K562 (cell line): ENCODE measurements around the gene TIMM44. TPM values are rescaled to one million over a fixed set of nuclear protein-coding genes. Genes with fewer than 3 reads are reported as not detected.

Experiments
- ATAC-seq: fragments of 200-7000 bp; cut with Tn5 transposase; 3 replicates; pipeline ENCODE4 v1.9.1; 2020; ENCODE audit warnings: moderate library complexity
- BruUV-seq: library from RNA; stranded (reverse); fragments of 400-500 nt; replicated peaks from 2 replicates; lab custom pipeline; 2021; lab: Mats Ljungman, UMichigan
- CTCF ChIA-PET: fragments of 300-600 bp; formaldehyde crosslinking; extraction: SDS; loops from one replicate; lab custom pipeline; 2021; ENCODE audit warnings: low intra/inter-chr PET ratio; lab: Yijun Ruan, JAX
- POLR2A ChIA-PET: fragments of 300-600, 350-650 bp; sonication (Branson Sonifier 250); formaldehyde crosslinking; extraction: SDS; loops from one replicate; lab custom pipeline; 2021; ENCODE audit warnings: antibody characterized with exemption, inconsistent platforms; lab: Yijun Ruan, JAX
- DNase-seq, 4 experiments: peaks; one replicate each; pipeline versions ENCODE4 v3.0.0 to v3.0.0-alpha.2; 2011 to 2018; ENCODE audit warnings: low spot score in 3 of 4, mixed read lengths in 3 of 4; ENCODE audit errors: extremely low read depth in 1 of 4
- FAIRE-seq: peaks from 2 replicates; lab custom pipeline; 2011; peaks lifted over from hg19 to GRCh38; lab: Jason Lieb, UNC
- H2AFZ ChIP-seq: 2 replicates; pipeline ENCODE4 v1.6.0; 2011; ENCODE audit warnings: low read depth, low read length, control low read depth, inconsistent platforms
- H3K27ac ChIP-seq: fragments of 200-600 bp; 3 replicates; pipeline ENCODE4 v1.8.0; 2011; ENCODE audit warnings: low read depth, mild to moderate bottlenecking, control low read depth, inconsistent platforms, low read length, moderate library complexity, mixed read lengths; ENCODE audit errors: extremely low read depth
- H3K27me3 ChIP-seq, 2 experiments: fragments of 300-600 bp in 1 of 2; 2 replicates in 1 of 2; 3 replicates in 1 of 2; pipeline versions ENCODE4 v1.6.0 to v1.8.0; 2011; ENCODE audit warnings: inconsistent platforms in 2 of 2, low read length in 2 of 2, mild to moderate bottlenecking in 1 of 2, mixed read lengths in 1 of 2, moderate library complexity in 1 of 2; ENCODE audit not compliant: control insufficient read depth in 2 of 2, insufficient read depth in 2 of 2
- H3K36me3 ChIP-seq: fragments of 300-600 bp; 3 replicates; pipeline ENCODE4 v1.8.0; 2011; ENCODE audit warnings: mild to moderate bottlenecking, low read length, inconsistent platforms; ENCODE audit not compliant: control insufficient read depth, insufficient read depth
- H3K4me1 ChIP-seq, 2 experiments: fragments of 200-600 bp in 1 of 2; replicated peaks in 1 of 2; 2 replicates in 1 of 2; 3 replicates in 1 of 2; pipeline versions ENCODE4 v1.5.1 to v1.8.0; 2011; ENCODE audit warnings: inconsistent platforms in 2 of 2, low read length in 2 of 2, mild to moderate bottlenecking in 1 of 2, mixed read lengths in 1 of 2, moderate library complexity in 1 of 2; ENCODE audit not compliant: control insufficient read depth in 2 of 2, insufficient read depth in 2 of 2
- H3K4me2 ChIP-seq: 2 replicates; pipeline ENCODE4 v1.6.1; 2011; ENCODE audit warnings: low read length, control low read depth, inconsistent platforms, mixed read lengths; ENCODE audit not compliant: insufficient read depth
- H3K4me3 ChIP-seq: fragments of 200-600 bp; sonication (generic), shearing (Covaris generic); 2 replicates; pipeline ENCODE4 v1.5.1; 2016; ENCODE audit warnings: control low read depth, inconsistent platforms
- H3K79me2 ChIP-seq: fragments of 200-600 bp; 3 replicates; pipeline ENCODE4 v1.8.0; 2011; ENCODE audit warnings: low read length, inconsistent platforms; ENCODE audit not compliant: control insufficient read depth, insufficient read depth
- H3K9ac ChIP-seq, 2 experiments: 2 replicates each; pipeline versions ENCODE4 v1.6.0 to v1.6.1; 2011; ENCODE audit warnings: low read depth in 2 of 2, low read length in 2 of 2, control low read depth in 1 of 2, inconsistent platforms in 1 of 2, mild to moderate bottlenecking in 1 of 2, mixed read lengths in 1 of 2; ENCODE audit not compliant: insufficient read depth in 1 of 2
- H3K9me1 ChIP-seq: one replicate; pipeline ENCODE4 v1.6.0; 2011; ENCODE audit warnings: inconsistent platforms, mild to moderate bottlenecking, low read length, moderate library complexity; ENCODE audit not compliant: control insufficient read depth, insufficient read depth
- H3K9me3 ChIP-seq: replicated peaks from 2 replicates; pipeline ENCODE4 v1.5.1; 2011; ENCODE audit warnings: low read depth, low read length, inconsistent platforms; ENCODE audit not compliant: control insufficient read depth, insufficient read depth
- H4K20me1 ChIP-seq: replicated peaks from 2 replicates; pipeline ENCODE4 v1.6.1; 2011; ENCODE audit warnings: low read length, inconsistent platforms, mixed read lengths; ENCODE audit not compliant: control insufficient read depth, insufficient read depth
- CEBPG ChIP-seq, 3 experiments: fragments of 200-800 bp in 1 of 3; sonication (Bioruptor generic) in 1 of 3; sonication (generic) in 1 of 3; formaldehyde crosslinking in 1 of 3; IDR thresholded peaks in 2 of 3; conservative IDR thresholded peaks in 1 of 3; 2 replicates each; pipeline versions ENCODE4 v1.6.1 to v1.8.0; 2016 to 2022; ENCODE audit warnings: missing compliant biosample characterization in 2 of 3, missing genetic modification characterization in 2 of 3, mild to moderate bottlenecking in 1 of 3, missing genetic modification reagents in 1 of 3
- EP400 ChIP-seq: fragments of 450-650 bp; IDR thresholded peaks from 2 replicates; pipeline ENCODE4 v1.6.1; 2017; ENCODE audit warnings: antibody characterized with exemption, mild to moderate bottlenecking, moderate library complexity
- HDAC6 ChIP-seq: IDR thresholded peaks from 2 replicates; pipeline ENCODE4 v1.6.1; 2012; ENCODE audit warnings: low read depth, mild to moderate bottlenecking, control low read depth, inconsistent platforms, low read length, moderate library complexity
- NCOR1 ChIP-seq: fragments of 450-650 bp; IDR thresholded peaks from 2 replicates; pipeline ENCODE4 v1.6.1; 2016; ENCODE audit warnings: mild to moderate bottlenecking, moderate library complexity
- NR2C1 ChIP-seq, 2 experiments: fragments of 450-650 bp; IDR thresholded peaks; 2 replicates each; pipeline ENCODE4 v1.6.1; 2017; ENCODE audit warnings: mild to moderate bottlenecking in 2 of 2, antibody characterized with exemption in 1 of 2, inconsistent platforms in 1 of 2, missing compliant biosample characterization in 1 of 2, missing genetic modification characterization in 1 of 2
- SREBF1 ChIP-seq: fragments of 150-350 bp; IDR thresholded peaks from 2 replicates; pipeline ENCODE4 v1.6.1; 2014; ENCODE audit warnings: antibody characterized with exemption, low read depth, low read length, borderline replicate concordance
- ZKSCAN1 ChIP-seq: fragments of 150-350 bp; IDR thresholded peaks from 2 replicates; pipeline ENCODE4 v1.6.1; 2016; ENCODE audit warnings: low read depth, low read length
- ZNF165 ChIP-seq: fragments of 250-450 bp; sonication (Bioruptor Pico); IDR thresholded peaks from 2 replicates; pipeline ENCODE4 v1.4.0; 2020; ENCODE audit warnings: borderline replicate concordance
- ZNF445 ChIP-seq: fragments of 250-450 bp; sonication (Bioruptor Pico); IDR thresholded peaks from 2 replicates; pipeline ENCODE4 v1.4.0; 2020; ENCODE audit warnings: low read depth, mild to moderate bottlenecking, moderate library complexity
- WGBS: fragments of 100-300 bp; shearing (Covaris generic); methylation state at CpG from one replicate; pipeline ENCODE4 v1.1.6; 2016; ENCODE audit warnings: low coverage, mixed read lengths; ENCODE audit not compliant: insufficient coverage; ENCODE audit errors: missing lambda C conversion rate; 5-methylcytosine and 5-hydroxymethylcytosine counted together
- in situ Hi-C: fragments of 300-500 bp; cut with MboI; formaldehyde crosslinking; loops from 4 replicates; pipeline ENCODE4 v1.15.0; 2018; ENCODE audit warnings: inconsistent platforms, mixed read lengths
- intact Hi-C: fragments of 100-400 bp; cut with micrococcal nuclease; formaldehyde crosslinking; loops from 2 replicates; pipeline ENCODE4 v1.14.2; 2022
- polyA plus RNA-seq, 8 experiments: library from polyadenylated mRNA; depleted of rRNA in 4 of 8; stranded (reverse) in 5 of 8; unstranded in 3 of 8; fragments of >200 nt; fragmentation: Nextera tagmentation in 2 of 8; fragmentation: Illumina TruSeq in 1 of 8; extraction: Ambion mirVana in 2 of 8; extraction: Trizol in 1 of 8; gene quantifications; 2 replicates each; pipeline versions ENCODE4 v1.2.1 to v1.2.3, GENCODE V29; 2011 to 2014; ENCODE audit warnings: inconsistent platforms in 1 of 8, missing spikeins in 1 of 8
- total RNA-seq, 7 experiments: library from RNA; depleted of rRNA in 6 of 7; stranded (reverse); fragments of >200 nt in 6 of 7; fragmentation: Illumina TruSeq in 2 of 7; extraction: Trizol in 2 of 7; gene quantifications; 2 replicates each; pipeline versions ENCODE4 v1.2.1 to v1.2.3, GENCODE V29; 2011 to 2021; ENCODE audit warnings: low replicate concordance in 1 of 7
- TF ChIP-seq, protein P1 (sequence below), 2 experiments: fragments of 200-800 bp in 1 of 2; sonication (Bioruptor generic) in 1 of 2; sonication (generic) in 1 of 2; formaldehyde crosslinking in 1 of 2; IDR thresholded peaks in 1 of 2; conservative IDR thresholded peaks in 1 of 2; 2 replicates each; pipeline versions ENCODE4 v1.5.0 to v1.6.1; 2016 to 2020; ENCODE audit warnings: missing compliant biosample characterization in 1 of 2, missing genetic modification characterization in 1 of 2, missing genetic modification reagents in 1 of 2

TIMM44 gene
- total and polyA plus RNA-seq, 9 of the 15 experiments (the other 6 are each of a cell fraction or from before 2014, with no cell fraction given), result 10.3 to 231 (median 89.3) TPM

GRCh38 chr19:7983995-7984837 lies 40.8 kb upstream of the TIMM44 start:
- FAIRE-seq, result no peak
- in situ Hi-C loops (no loop called here), intact Hi-C loops (no loop called here)
- 100% methylated on average over 11 of the region's 14 CpGs for WGBS
- Histone ChIP-seq H3K4me2 (no peak overlapping the region), H3K79me2 (peaks cover 70% of the 10 kb centered on the region), H3K27ac (no peak overlapping the region), H2AFZ (no peak overlapping the region), H3K9me3 (no peaks in the 10 kb centered on the region; the same call in 1 of the 2 replicates), H3K4me1 (peaks cover 12 to 45% of the 10 kb centered on the region in 2 experiments; a peak in 4 of 5 replicates), H3K9ac (no peak overlapping the region), H3K4me3 (no peak overlapping the region), H3K9me1 (peaks cover 3% of the 10 kb centered on the region), H3K27me3 (no peaks in the 10 kb centered on the region), H4K20me1 (peaks cover 38% of the 10 kb centered on the region; the same call in 1 of the 2 replicates), H3K36me3 (peaks cover 95% of the 10 kb centered on the region)
- BruUV-seq, result no TSS peak
- TF ChIP-seq EP400 (no peak), ZKSCAN1 (peak; percentile 79; the same call in 1 of the 2 replicates)
- POLR2A ChIA-PET, result interaction anchor here (0.6 kb wide), 1 partner anchor 267 kb away, joined by 3 read pairs; no protein-coding TSS in a partner anchor
- CTCF ChIA-PET, result no interaction called here
- DNase-seq, result no peak
- no peak for ATAC-seq

GRCh38 chr19:7983286-7983950 lies 40.0 kb upstream of the TIMM44 start:
- peaks cover 35% of the 10 kb centered on the region; the same call in 1 of the 2 replicates for H4K20me1 ChIP-seq
- no peak for FAIRE-seq
- POLR2A ChIA-PET, result interaction anchor here (0.7 kb wide), 1 partner anchor 159 kb away, joined by 3 read pairs; no protein-coding TSS in a partner anchor
- WGBS, result 96% methylated on average over 18 of the region's 18 CpGs
- CTCF ChIA-PET, result no interaction called here
- H3K27me3 ChIP-seq, result no peaks in the 10 kb centered on the region
- no peak overlapping the region for H3K27ac ChIP-seq
- H3K36me3 ChIP-seq, result peaks cover 95% of the 10 kb centered on the region
- no peak overlapping the region for H3K4me2 ChIP-seq
- no peaks in the 10 kb centered on the region; the same call in 1 of the 2 replicates for H3K9me3 ChIP-seq
- no TSS peak for BruUV-seq
- intact Hi-C loops (no loop called here), in situ Hi-C loops (no loop called here)
- no peak for DNase-seq
- no peak for ATAC-seq
- no peak overlapping the region for H2AFZ ChIP-seq
- peaks cover 66% of the 10 kb centered on the region for H3K79me2 ChIP-seq
- H3K4me1 ChIP-seq, result peaks cover 12 to 48% of the 10 kb centered on the region in 2 experiments; a peak in 4 of 5 replicates
- H3K4me3 ChIP-seq, result no peak overlapping the region
- H3K9ac ChIP-seq, result peak overlapping the region in 1 of 2 experiments; percentile 29; a peak in 2 of 4 replicates
- peaks cover 7% of the 10 kb centered on the region for H3K9me1 ChIP-seq
- TF ChIP-seq NR2C1 (IDR thresholded peaks at IDR 0.05), result no peak
- TF ChIP-seq NR2C1 (tag; IDR thresholded peaks at IDR 0.05), result no peak
- no peak for TF ChIP-seq NCOR1
- no peak for TF ChIP-seq CEBPG (CRISPR knock-in tag; IDR thresholded peaks at IDR 0.05)
- TF ChIP-seq CEBPG (tag; conservative IDR thresholded peaks at IDR 0.05 in 1 of 2, IDR thresholded peaks at IDR 0.05 in 1 of 2), result no peak
- no peak for TF ChIP-seq ZNF445 (CRISPR knock-in tag)
- TF ChIP-seq, protein P1, sequence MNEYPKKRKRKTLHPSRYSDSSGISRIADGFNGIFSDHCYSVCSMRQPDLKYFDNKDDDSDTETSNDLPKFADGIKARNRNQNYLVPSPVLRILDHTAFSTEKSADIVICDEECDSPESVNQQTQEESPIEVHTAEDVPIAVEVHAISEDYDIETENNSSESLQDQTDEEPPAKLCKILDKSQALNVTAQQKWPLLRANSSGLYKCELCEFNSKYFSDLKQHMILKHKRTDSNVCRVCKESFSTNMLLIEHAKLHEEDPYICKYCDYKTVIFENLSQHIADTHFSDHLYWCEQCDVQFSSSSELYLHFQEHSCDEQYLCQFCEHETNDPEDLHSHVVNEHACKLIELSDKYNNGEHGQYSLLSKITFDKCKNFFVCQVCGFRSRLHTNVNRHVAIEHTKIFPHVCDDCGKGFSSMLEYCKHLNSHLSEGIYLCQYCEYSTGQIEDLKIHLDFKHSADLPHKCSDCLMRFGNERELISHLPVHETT (CRISPR knock-in tag; conservative IDR thresholded peaks at IDR 0.05 in 1 of 2, IDR thresholded peaks at IDR 0.05 in 1 of 2), result no peak
- TF ChIP-seq HDAC6, result no peak
- no peak for TF ChIP-seq SREBF1
- no peak for TF ChIP-seq ZNF165 (CRISPR knock-in tag)
